OCI-LY1 (cell line): Measurements from ENCODE around the gene TNFRSF11A.

Experiments used
- H2AFZ ChIP-seq: fragments of 200-600 bp; sonication (generic), shearing (Covaris generic); 2 replicates; pipeline ENCODE4 v1.6.0; 2014; ENCODE audit warnings: antibody characterized with exemption, mild to moderate bottlenecking, low read length
- H3F3A ChIP-seq: fragments of 200-600 bp; sonication (generic), shearing (Covaris generic); 2 replicates; pipeline ENCODE4 v1.6.0; 2014; ENCODE audit warnings: mild to moderate bottlenecking, antibody characterized with exemption, low read length, moderate library complexity; ENCODE audit not compliant: insufficient read depth
- H3K27ac ChIP-seq: fragments of 200-600 bp; sonication (generic); 2 replicates; pipeline ENCODE4 v1.5.1; 2014; ENCODE audit warnings: low read length, mixed run types, mild to moderate bottlenecking, low read depth; ENCODE audit not compliant: poor library complexity, severe bottlenecking
- H3K27me3 ChIP-seq: fragments of 200-600 bp; sonication (generic); 2 replicates; pipeline ENCODE4 v1.6.0; 2014; ENCODE audit warnings: antibody characterized with exemption, mild to moderate bottlenecking, low read length, moderate library complexity; ENCODE audit not compliant: insufficient read depth
- H3K36me3 ChIP-seq: fragments of 200-600 bp; sonication (generic); 2 replicates; pipeline ENCODE4 v1.6.1; 2014; ENCODE audit warnings: mild to moderate bottlenecking, antibody characterized with exemption, low read length, moderate library complexity, mixed read lengths; ENCODE audit not compliant: insufficient read depth
- H3K4me1 ChIP-seq: fragments of 200-600 bp; sonication (generic); 2 replicates; pipeline ENCODE4 v1.5.1; 2014; ENCODE audit warnings: mild to moderate bottlenecking, low read length, moderate library complexity; ENCODE audit not compliant: insufficient read depth, severe bottlenecking
- H3K4me2 ChIP-seq: fragments of 200-600 bp; sonication (generic), shearing (Covaris generic); 2 replicates; pipeline ENCODE4 v1.6.1; 2014; ENCODE audit warnings: low read length
- H3K4me3 ChIP-seq: fragments of 200-600 bp; sonication (generic); 2 replicates; pipeline ENCODE4 v1.5.1; 2014; ENCODE audit warnings: low read length, low read depth, mild to moderate bottlenecking, mixed read lengths; ENCODE audit not compliant: poor library complexity, severe bottlenecking
- H3K79me2 ChIP-seq: fragments of 200-600 bp; shearing (Covaris generic); 2 replicates; pipeline ENCODE4 v1.6.1; 2016; ENCODE audit warnings: mixed run types, low read length, mixed read lengths; ENCODE audit not compliant: insufficient read depth
- H3K9ac ChIP-seq: fragments of 200-600 bp; sonication (generic), shearing (Covaris generic); 2 replicates; pipeline ENCODE4 v1.6.1; 2014; ENCODE audit warnings: mild to moderate bottlenecking, low read length, mixed read lengths
- H3K9me2 ChIP-seq: fragments of 200-600 bp; sonication (generic), shearing (Covaris generic); 2 replicates; pipeline ENCODE4 v1.6.1; 2014; ENCODE audit warnings: low read depth, mild to moderate bottlenecking, low read length, mixed read lengths
- H3K9me3 ChIP-seq: fragments of 200-600 bp; shearing (Covaris generic); 2 replicates; pipeline ENCODE4 v1.6.1; 2014; ENCODE audit warnings: low read length, mixed read lengths
- H4K20me1 ChIP-seq: fragments of 200-600 bp; sonication (generic), shearing (Covaris generic); 2 replicates; pipeline ENCODE4 v1.6.0; 2016; ENCODE audit warnings: mild to moderate bottlenecking, low read length; ENCODE audit not compliant: insufficient read depth
- CTCF ChIP-seq: fragments of 200-600 bp; sonication (generic), shearing (Covaris generic); IDR thresholded peaks from 2 replicates; pipeline ENCODE4 v1.5.1; 2017; ENCODE audit warnings: mild to moderate bottlenecking, antibody characterized with exemption, low read length, moderate library complexity, mixed read lengths
- EZH2 ChIP-seq: fragments of 200-600 bp; sonication (generic), shearing (Covaris generic); IDR thresholded peaks from 2 replicates; pipeline ENCODE4 v1.8.0; 2017; ENCODE audit warnings: borderline replicate concordance, mixed run types, mild to moderate bottlenecking, antibody characterized with exemption, low read length, moderate library complexity, mixed read lengths

TNFRSF11A gene

GRCh38 chr18:62287781-62288664 lies 37.1 kb upstream of the TNFRSF11A start:
- H3F3A ChIP-seq, result 0 out of 2 replicates have a peak, but pooled peaks cover 3% of the 10 kb centered on the region
- no peak overlapping the region for H2AFZ ChIP-seq
- no peaks in the 10 kb centered on the region for H4K20me1 ChIP-seq
- no peak overlapping the region for H3K4me2 ChIP-seq
- no peaks in the 10 kb centered on the region for H3K79me2 ChIP-seq
- H3K4me3 ChIP-seq, result no peak overlapping the region
- no peaks in the 10 kb centered on the region for H3K9me3 ChIP-seq
- H3K27me3 ChIP-seq, result no peaks in the 10 kb centered on the region
- H3K4me1 ChIP-seq, result peaks cover 12% of the 10 kb centered on the region
- no peaks in the 10 kb centered on the region for H3K9me2 ChIP-seq
- H3K27ac ChIP-seq, result no peak overlapping the region
- H3K9ac ChIP-seq, result no peak overlapping the region
- TF ChIP-seq EZH2 (no peak), CTCF (no peak)
- peaks cover 50% of the 10 kb centered on the region for H3K36me3 ChIP-seq

- no peaks in the 10 kb centered on the region for H3K9me3 ChIP-seq
- no peaks in the 10 kb centered on the region for H3K9me2 ChIP-seq
- H3K4me1 ChIP-seq, result peaks cover 12% of the 10 kb centered on the region
- no peak overlapping the region for H3K4me3 ChIP-seq
- no peaks in the 10 kb centered on the region for H3K79me2 ChIP-seq
- 0 out of 2 replicates have a peak, but pooled peaks cover 3% of the 10 kb centered on the region for H3F3A ChIP-seq
- no peak overlapping the region for H2AFZ ChIP-seq
- H3K4me2 ChIP-seq, result no peak overlapping the region
- no peaks in the 10 kb centered on the region for H3K27me3 ChIP-seq
- no peak overlapping the region for H3K27ac ChIP-seq
- H3K36me3 ChIP-seq, result peaks cover 50% of the 10 kb centered on the region
- H4K20me1 ChIP-seq, result no peaks in the 10 kb centered on the region
- no peak overlapping the region for H3K9ac ChIP-seq
- TF ChIP-seq EZH2, result no peak
- no peak for TF ChIP-seq CTCF
Measured at GRCh38 chr18:62288665-62289008, 36.5 kb upstream of the TNFRSF11A start.

- Histone ChIP-seq H3K4me2 (no peak overlapping the region), H3K36me3 (peaks cover 53% of the 10 kb centered on the region), H3K4me1 (peaks cover 12% of the 10 kb centered on the region), H3K79me2 (no peaks in the 10 kb centered on the region), H3K4me3 (no peak overlapping the region), H3K9ac (no peak overlapping the region), H3F3A (0 out of 2 replicates have a peak, but pooled peaks cover 3% of the 10 kb centered on the region), H2AFZ (no peak overlapping the region), H3K9me2 (no peaks in the 10 kb centered on the region), H3K27ac (no peak overlapping the region), H4K20me1 (no peaks in the 10 kb centered on the region), H3K9me3 (no peaks in the 10 kb centered on the region), H3K27me3 (no peaks in the 10 kb centered on the region)
- TF ChIP-seq EZH2 (no peak), CTCF (no peak)
Measured at GRCh38 chr18:62289047-62289446, 36.1 kb upstream of the TNFRSF11A start.
